ENCODE measurements around the gene MIER2.
A peak's percentile ranks its signal among the peaks of the same experiment; 100 is the strongest.
"Not testable (repeated sequence)": the region's sequence is repeated elsewhere in the genome, so short reads cannot be mapped to it uniquely, and the experiment has no call there.

The MIER2 gene

DNA sequence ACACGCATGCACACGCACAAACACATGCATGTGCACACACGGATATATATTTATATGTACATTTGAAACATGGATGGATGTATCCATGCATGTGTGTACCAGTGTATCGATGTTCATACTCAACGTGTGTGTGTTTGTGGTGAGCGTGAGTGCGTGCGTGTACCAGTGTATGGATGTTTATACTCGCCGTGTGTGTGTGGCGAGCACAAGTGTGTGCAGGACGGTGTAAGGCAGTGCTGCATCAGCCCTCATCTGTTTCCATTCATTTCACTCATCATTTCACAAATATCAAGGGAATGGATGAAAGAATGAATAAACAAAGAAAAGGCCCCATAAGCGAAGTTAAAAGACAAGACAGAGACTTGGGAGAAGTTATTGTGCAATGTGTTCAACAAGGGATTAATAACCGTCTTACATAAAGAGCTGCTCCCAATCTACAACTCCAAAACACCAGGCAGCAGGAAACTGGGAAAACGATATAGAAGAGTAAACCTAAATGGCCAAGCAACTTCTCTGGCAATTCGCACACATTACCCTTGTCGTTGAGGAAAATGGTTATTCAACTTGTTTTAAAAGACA is 21.7 kb upstream of the MIER2 start:
- TF ChIP-seq, protein P1, sequence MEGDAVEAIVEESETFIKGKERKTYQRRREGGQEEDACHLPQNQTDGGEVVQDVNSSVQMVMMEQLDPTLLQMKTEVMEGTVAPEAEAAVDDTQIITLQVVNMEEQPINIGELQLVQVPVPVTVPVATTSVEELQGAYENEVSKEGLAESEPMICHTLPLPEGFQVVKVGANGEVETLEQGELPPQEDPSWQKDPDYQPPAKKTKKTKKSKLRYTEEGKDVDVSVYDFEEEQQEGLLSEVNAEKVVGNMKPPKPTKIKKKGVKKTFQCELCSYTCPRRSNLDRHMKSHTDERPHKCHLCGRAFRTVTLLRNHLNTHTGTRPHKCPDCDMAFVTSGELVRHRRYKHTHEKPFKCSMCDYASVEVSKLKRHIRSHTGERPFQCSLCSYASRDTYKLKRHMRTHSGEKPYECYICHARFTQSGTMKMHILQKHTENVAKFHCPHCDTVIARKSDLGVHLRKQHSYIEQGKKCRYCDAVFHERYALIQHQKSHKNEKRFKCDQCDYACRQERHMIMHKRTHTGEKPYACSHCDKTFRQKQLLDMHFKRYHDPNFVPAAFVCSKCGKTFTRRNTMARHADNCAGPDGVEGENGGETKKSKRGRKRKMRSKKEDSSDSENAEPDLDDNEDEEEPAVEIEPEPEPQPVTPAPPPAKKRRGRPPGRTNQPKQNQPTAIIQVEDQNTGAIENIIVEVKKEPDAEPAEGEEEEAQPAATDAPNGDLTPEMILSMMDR (IDR thresholded peaks at IDR 0.05; ENCODE audit: low read depth, low read length), result no peak
- H3K9me3 ChIP-seq (ENCODE audit: severe bottlenecking), result no peaks in the 10 kb centered on the region
- no peak overlapping the region for H3K27ac ChIP-seq
- DNase-seq, result no peak
- no peaks in the 10 kb centered on the region for H3K27me3 ChIP-seq (ENCODE audit: insufficient read depth, low read depth, severe bottlenecking)
- H3K4me3 ChIP-seq (ENCODE audit: low read depth, low read length), result no peak overlapping the region
- no peaks in the 10 kb centered on the region for H3K36me3 ChIP-seq

DNA sequence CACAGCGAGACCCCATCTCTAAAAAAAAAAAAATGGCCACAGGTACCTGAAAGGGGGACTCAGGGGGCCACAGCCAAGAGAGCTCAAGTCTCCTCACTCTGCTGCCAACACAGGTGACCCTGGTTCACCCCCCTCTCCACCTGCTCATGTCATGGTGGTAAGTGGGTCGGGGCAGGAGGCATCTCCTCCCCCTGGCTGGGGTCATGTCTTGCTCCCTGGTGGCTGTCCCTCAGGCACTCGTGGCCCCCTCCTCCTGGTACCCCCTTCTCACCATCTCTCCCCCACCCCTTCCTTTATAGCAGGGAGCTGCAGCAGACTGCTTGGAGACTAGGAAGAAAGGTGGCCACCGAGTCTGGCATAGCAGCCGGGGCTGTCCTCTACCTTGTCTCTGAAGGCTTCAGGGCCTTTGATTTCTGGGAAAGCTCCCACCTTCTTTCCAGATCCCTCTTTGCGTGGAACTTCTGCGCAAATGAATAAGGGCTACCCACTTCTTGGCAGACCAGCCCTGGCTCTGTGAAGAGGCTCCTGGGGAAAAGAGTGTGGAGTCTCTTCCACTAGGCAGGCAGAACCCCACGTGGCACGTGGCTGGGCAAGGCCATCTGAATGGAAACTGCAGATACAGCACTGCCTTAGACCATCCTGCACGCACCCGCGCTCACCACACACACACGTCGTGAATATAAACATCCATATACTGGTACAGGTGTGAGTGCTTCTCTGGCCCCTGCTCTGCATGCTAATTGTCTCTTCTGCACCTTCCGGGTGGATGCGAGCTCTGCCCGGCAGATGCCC is 20.1 kb upstream of the MIER2 start:
- H3K9me3 ChIP-seq (ENCODE audit: severe bottlenecking), result no peaks in the 10 kb centered on the region
- TF ChIP-seq, protein P1 (IDR thresholded peaks at IDR 0.05; ENCODE audit: low read depth, low read length), result no peak
- no peaks in the 10 kb centered on the region for H3K27me3 ChIP-seq (ENCODE audit: insufficient read depth, low read depth, severe bottlenecking)
- no peaks in the 10 kb centered on the region for H3K36me3 ChIP-seq
- H3K4me3 ChIP-seq (ENCODE audit: low read depth, low read length), result no peak overlapping the region
- no peak for DNase-seq
- H3K27ac ChIP-seq, result no peak overlapping the region

DNA sequence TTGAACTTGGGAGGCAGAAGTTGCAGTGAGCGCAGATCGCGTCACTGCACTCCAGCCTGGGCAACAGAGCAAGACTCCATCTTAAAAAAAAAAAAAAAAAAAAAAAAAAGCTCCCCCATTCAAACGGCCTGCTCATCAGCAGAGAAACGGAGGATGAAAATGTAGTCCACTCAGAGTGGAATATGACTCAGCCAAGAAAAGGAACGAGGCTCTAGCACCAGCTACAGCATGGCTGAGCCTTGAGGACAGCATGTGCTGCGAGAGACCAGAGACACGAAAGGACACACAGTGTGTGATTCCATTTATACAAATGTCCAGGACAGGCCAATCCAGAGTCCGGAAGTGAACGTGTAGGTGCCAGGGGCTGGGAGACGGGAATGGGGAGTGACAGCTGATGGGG is 18.1 kb upstream of the MIER2 start:
- Histone ChIP-seq H3K9me3 (ENCODE audit: severe bottlenecking) (no peaks in the 10 kb centered on the region), H3K36me3 (no peaks in the 10 kb centered on the region), H3K27ac (no peak overlapping the region), H3K27me3 (ENCODE audit: insufficient read depth, low read depth, severe bottlenecking) (no peaks in the 10 kb centered on the region), H3K4me3 (ENCODE audit: low read depth, low read length) (no peak overlapping the region)
- TF ChIP-seq, protein P1 (IDR thresholded peaks at IDR 0.05; ENCODE audit: low read depth, low read length), result no peak
- DNase-seq, result no peak

DNA sequence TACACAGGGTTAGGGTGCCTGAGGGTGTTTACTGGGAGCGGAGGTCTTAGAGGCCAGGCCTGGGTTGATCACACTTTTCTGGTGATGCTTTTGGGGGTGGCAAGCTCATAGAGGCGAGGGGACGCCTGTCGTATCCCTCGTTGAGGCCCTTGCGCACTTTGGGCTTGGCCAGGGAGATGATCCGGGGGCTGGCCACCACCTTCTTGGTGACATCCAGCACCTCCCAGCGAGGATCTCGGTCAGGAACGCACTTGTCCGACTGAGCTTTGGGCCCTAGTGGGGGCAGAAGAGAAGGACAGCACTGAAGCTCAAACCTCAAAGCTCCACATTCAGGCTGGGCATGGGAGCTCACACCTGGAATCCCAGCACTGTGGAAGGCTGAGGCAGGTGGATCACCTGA is 17.6 kb upstream of the MIER2 start:
- H3K27ac ChIP-seq, result no peak overlapping the region
- H3K27me3 ChIP-seq (ENCODE audit: insufficient read depth, low read depth, severe bottlenecking), result no peaks in the 10 kb centered on the region
- TF ChIP-seq, protein P1 (IDR thresholded peaks at IDR 0.05; ENCODE audit: low read depth, low read length), result no peak
- no peak for DNase-seq
- no peak overlapping the region for H3K4me3 ChIP-seq (ENCODE audit: low read depth, low read length)
- no peaks in the 10 kb centered on the region for H3K9me3 ChIP-seq (ENCODE audit: severe bottlenecking)
- H3K36me3 ChIP-seq, result no peaks in the 10 kb centered on the region

DNA sequence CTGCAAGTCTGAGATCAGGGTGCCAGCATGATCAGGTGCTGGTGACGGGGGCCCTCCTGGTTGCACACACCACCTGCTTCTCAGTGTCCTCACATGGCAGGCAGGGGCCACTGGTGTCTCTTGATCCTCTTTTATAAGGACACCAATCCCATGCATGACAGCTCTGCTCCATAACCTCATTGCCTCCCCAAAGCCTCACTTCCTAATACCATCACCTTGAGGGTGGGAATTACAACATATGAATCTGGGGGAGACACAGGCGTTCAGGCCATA is 15.0 kb upstream of the MIER2 start:
- H3K9me3 ChIP-seq (ENCODE audit: severe bottlenecking), result no peaks in the 10 kb centered on the region
- H3K27ac ChIP-seq, result no peak overlapping the region
- peak; percentile 79 for DNase-seq
- no peak overlapping the region for H3K4me3 ChIP-seq (ENCODE audit: low read depth, low read length)
- H3K36me3 ChIP-seq, result no peaks in the 10 kb centered on the region
- TF ChIP-seq, protein P1 (IDR thresholded peaks at IDR 0.05; ENCODE audit: low read depth, low read length), result no peak
- no peaks in the 10 kb centered on the region for H3K27me3 ChIP-seq (ENCODE audit: insufficient read depth, low read depth, severe bottlenecking)

DNA sequence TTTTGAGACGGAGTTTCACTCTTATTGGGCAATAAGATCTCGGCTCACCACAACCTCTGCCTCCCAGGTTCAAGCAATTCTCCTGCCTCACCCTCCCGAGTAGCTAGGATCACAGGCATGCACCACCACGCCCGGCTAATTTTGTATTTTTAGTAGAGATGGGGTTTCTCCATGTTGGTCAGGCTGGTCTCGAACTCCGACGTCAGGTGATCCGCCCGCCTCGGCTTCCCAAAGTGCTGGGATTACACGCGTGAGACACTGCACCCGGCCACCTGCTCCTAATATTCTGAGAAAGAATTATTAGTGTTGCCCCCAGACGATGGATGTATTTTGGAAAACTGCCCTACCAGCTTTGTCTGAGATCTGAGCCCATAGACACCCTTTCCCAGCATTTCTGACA is 10.9 kb upstream of the MIER2 start:
- not testable (repeated sequence) for H3K27me3 ChIP-seq (ENCODE audit: insufficient read depth, low read depth, severe bottlenecking); H3K27ac ChIP-seq; H3K9me3 ChIP-seq (ENCODE audit: severe bottlenecking); DNase-seq; H3K4me3 ChIP-seq (ENCODE audit: low read depth, low read length); H3K36me3 ChIP-seq

Measured in WERI-Rb-1 (cell line).